Measurements from ENCODE around the gene SRGAP3.

SRGAP3 gene

GRCh38 chr3:9036404-9037131 is 212.9 kb downstream of the SRGAP3 start:
- DNase-seq = no peak

GRCh38 chr3:9035961-9036360 is 213.5 kb downstream of the SRGAP3 start:
- DNase-seq = no peak

GRCh38 chr3:9035473-9035872 is 214.0 kb downstream of the SRGAP3 start:
- no peak for DNase-seq

GRCh38 chr3:9033867-9034266 is 215.6 kb downstream of the SRGAP3 start:
- no peak for DNase-seq

- DNase-seq = no peak
Observed at GRCh38 chr3:9032231-9032777, 217.1 kb downstream of the SRGAP3 start.

GRCh38 chr3:9030034-9030433 is 219.4 kb downstream of the SRGAP3 start:
- DNase-seq = no peak

- no peak for DNase-seq
Observed at GRCh38 chr3:9028134-9028533, 221.3 kb downstream of the SRGAP3 start.

GRCh38 chr3:9026320-9027045 is 223.0 kb downstream of the SRGAP3 start:
- no peak for DNase-seq

GRCh38 chr3:9024341-9024740 is 225.1 kb downstream of the SRGAP3 start:
- DNase-seq = no peak

GRCh38 chr3:9023226-9023590 is 226.2 kb downstream of the SRGAP3 start:
- no peak for DNase-seq

- DNase-seq = no peak
Observed at GRCh38 chr3:9022305-9023225, 226.9 kb downstream of the SRGAP3 start.

GRCh38 chr3:9021271-9022009 is 228.0 kb downstream of the SRGAP3 start:
- no peak for DNase-seq

GRCh38 chr3:9020426-9020825 is 229.0 kb downstream of the SRGAP3 start:
- DNase-seq = no peak

GRCh38 chr3:9019259-9019961 is 230.0 kb downstream of the SRGAP3 start:
- DNase-seq = no peak

- no peak for DNase-seq
Observed at GRCh38 chr3:9015250-9015649, 234.2 kb downstream of the SRGAP3 start.

- no peak for DNase-seq
Observed at GRCh38 chr3:9013782-9014563, 235.5 kb downstream of the SRGAP3 start.

- DNase-seq = no peak
Observed at GRCh38 chr3:9012521-9012920, 236.9 kb downstream of the SRGAP3 start.

GRCh38 chr3:9009976-9010545 is 239.4 kb downstream of the SRGAP3 start:
- no peak for DNase-seq

GRCh38 chr3:9008550-9009255 is 240.7 kb downstream of the SRGAP3 start:
- DNase-seq = no peak

GRCh38 chr3:9007928-9008327 is 241.5 kb downstream of the SRGAP3 start:
- DNase-seq = no peak

Measured in activated CD4-positive, alpha-beta T cell treated with anti-CD3 and anti-CD28 coated beads for 1 hour (primary cell).